Measurements from ENCODE around the gene LETM1.

- TF ChIP-seq MAZ (IDR thresholded peaks at IDR 0.05; ENCODE audit: borderline replicate concordance, low read depth, low read length) (no peak), MAZ (CRISPR knock-in tag; IDR thresholded peaks at IDR 0.05; ENCODE audit: low read depth) (no peak), FOXM1 (CRISPR knock-in tag; IDR thresholded peaks at IDR 0.05) (no peak), ELF1 (CRISPR knock-in tag; IDR thresholded peaks at IDR 0.05) (no peak), NR1H2 (CRISPR knock-in tag; IDR thresholded peaks at IDR 0.05; ENCODE audit: borderline replicate concordance, low read depth) (no peak), CTCF (CRISPR knock-in tag; IDR thresholded peaks at IDR 0.05) (no peak), ZNF792 (CRISPR knock-in tag; IDR thresholded peaks at IDR 0.05) (no peak), YY1 (IDR thresholded peaks at IDR 0.05; ENCODE audit: insufficient read depth, insufficient replicate concordance, low read depth, low read length) (no peak), MLX (CRISPR knock-in tag; IDR thresholded peaks at IDR 0.05) (no peak), SIN3A (IDR thresholded peaks at IDR 0.05; ENCODE audit: borderline replicate concordance, low read depth, low read length) (peak; percentile 29; the same call in 1 of the 2 replicates), CCAR2 (optimal IDR thresholded peaks at IDR 0.05; ENCODE audit: low read depth, low read length) (no peak), PHF20 (CRISPR knock-in tag; IDR thresholded peaks at IDR 0.05) (no peak), ZBTB40 (IDR thresholded peaks at IDR 0.05) (no peak), ZBTB40 (CRISPR knock-in tag; IDR thresholded peaks at IDR 0.05) (no peak), KAT7 (CRISPR knock-in tag; IDR thresholded peaks at IDR 0.05; ENCODE audit: borderline replicate concordance) (no peak), E2F1 (CRISPR knock-in tag; IDR thresholded peaks at IDR 0.05) (no peak)
Observed at GRCh38 chr4:1771555-1772305, 84.2 kb downstream of the LETM1 start.
